Measurements from ENCODE around the gene C16orf90. TPM values are rescaled to one million over a fixed set of nuclear protein-coding genes. Genes with fewer than 3 reads are reported as not detected.
"Not testable (repeated sequence)": the region's sequence is repeated elsewhere in the genome, so short reads cannot be mapped to it uniquely, and the experiment has no call there.

C16orf90 gene
- total RNA-seq, 1 donor from 2014 or later: not detected

DNA sequence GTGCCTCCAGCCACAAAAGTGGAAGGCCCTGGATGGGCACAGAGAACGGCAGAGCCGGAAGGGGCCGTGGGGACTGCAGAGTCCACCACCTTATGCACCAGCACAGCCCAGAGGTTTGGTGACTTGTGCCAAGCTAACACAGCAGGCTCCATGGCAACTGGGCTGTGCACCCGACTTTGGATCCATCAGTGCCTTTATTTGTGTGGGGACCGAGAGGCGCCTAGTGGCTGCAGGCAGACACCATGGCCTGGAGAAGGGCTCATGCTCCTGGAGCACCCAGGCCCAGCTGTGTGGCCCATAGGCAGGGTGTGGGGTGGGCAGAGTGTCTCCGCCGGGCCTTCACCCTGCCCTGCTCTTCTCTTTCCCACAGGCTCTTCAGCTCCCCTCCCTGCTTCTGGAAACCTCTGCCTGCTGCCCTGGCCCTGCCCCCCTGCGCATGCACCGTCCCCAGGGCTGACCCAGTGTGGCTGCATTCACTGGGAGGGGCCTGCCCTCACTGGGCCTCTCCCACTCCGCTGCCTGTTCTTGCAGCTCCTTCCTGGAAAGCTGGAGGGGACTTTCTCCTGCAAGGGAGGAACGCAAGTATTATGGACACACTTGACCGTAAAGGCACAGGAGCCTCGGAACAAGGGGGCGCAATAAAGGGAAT is 10.1 kb downstream of the C16orf90 start:
- no peak for FAIRE-seq
- DNase-seq (ENCODE audit: low spot score in 2 of 2): no peak

GRCh38 chr16:3484318-3485096 is 10.8 kb downstream of the C16orf90 start:
- FAIRE-seq (no peak), DNase-seq (ENCODE audit: low spot score in 2 of 2) (peak in 1 of 2 donors; percentile 56)

- DNase-seq (ENCODE audit: low spot score in 2 of 2) (no peak), FAIRE-seq (no peak)
Observed at GRCh38 chr16:3482659-3483241, 12.5 kb downstream of the C16orf90 start.

DNA sequence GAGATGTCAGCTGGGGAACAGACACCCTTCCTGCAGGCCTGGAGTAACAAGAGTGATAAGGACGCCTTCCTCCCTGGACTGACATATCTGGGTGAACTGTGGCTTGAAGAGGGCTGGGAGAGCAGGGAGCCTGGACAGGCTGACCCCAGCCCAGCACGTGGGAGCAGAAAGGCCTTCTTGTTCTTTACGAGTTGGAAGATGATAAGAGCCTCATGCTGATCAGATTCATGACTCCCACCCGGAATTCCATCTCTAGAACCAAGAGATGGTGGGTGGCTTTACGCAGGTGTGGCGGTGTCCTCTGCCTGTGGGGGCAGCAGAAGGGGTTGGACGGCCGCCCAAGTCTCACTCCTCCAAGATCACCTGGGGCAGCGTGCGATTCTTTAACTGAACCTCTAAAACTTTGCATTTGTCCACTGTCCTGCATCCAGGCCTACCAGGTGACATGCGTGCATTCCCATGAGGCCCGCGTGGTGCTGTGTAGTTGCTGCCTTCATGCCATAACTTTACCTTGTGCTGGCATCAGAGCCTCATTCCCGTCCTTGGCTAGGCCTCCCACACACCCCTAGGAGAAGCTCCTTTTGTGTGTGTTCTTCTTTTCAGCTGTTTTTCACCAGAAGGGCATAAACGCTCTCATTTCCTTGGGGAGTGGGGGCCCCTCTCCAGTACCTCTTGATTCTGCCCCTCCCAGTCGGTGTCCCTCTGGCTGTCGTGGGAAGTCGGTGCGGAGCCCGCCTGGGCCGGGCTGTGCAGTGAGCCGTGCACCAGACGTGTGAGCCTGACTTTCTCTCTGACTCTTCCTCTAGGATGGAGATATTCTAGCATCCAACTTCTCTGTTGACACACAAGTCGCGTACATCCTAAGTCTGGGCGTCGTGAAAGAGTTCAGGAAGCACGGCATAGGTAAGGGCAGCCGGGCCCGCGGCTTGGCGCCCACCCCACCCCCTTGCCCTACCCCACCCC is 13.3 kb downstream of the C16orf90 start:
- no peak for DNase-seq (ENCODE audit: low spot score in 2 of 2)
- FAIRE-seq: no peak

- no peak for DNase-seq (ENCODE audit: low spot score in 2 of 2)
- FAIRE-seq: no peak
Observed at GRCh38 chr16:3480901-3481695, 14.2 kb downstream of the C16orf90 start.

DNA sequence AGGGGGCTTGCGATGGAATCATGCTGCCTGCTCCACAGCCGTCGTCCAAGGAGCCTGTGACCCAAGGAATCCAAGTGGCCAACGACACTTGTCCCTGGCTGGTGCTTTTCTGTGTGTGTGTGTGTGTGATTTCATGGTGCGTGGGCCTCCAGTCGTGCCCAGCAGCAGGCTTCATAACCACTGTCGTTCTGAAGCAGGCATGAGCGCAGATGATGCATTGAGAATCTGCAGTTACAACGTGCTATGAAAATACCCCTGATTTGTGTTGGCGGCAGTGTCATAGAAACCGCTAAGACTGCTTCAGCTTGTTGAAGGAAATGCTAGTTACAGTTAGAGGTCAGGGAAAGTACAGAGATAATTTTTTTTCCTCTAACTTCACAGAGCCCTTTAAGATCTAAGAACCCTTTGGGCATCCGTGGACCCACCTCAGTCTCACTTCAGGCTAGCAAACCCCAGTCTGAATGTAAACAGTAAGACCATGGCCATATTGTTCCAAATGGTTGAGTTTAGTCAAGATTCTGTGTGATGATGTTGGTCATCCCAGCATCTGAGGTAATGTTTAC is 15.6 kb downstream of the C16orf90 start:
- FAIRE-seq (no peak), DNase-seq (ENCODE audit: low spot score in 2 of 2) (no peak)

GRCh38 chr16:3478242-3478925 is 16.9 kb downstream of the C16orf90 start:
- DNase-seq (ENCODE audit: low spot score in 2 of 2): no peak
- no peak for FAIRE-seq

DNA sequence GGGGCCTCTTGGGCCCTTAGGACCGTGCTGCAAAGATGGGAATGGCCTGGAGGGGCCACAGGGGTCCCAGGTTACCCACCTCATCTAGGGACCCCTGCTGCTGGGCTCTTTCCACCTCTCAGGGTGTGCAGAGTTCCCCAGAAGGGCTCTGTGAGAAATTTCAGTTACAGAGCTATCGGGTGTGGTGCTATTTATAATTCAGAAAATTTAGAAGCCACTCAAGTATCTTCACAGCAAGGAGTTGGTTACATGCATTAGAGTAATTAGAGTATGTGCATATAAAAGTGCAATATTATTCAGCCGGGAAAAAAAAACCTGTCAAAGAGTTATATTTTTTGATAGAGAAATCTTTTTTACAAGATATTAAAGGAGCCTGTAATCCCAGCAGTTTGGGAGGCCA is 18.9 kb downstream of the C16orf90 start:
- FAIRE-seq (no peak), DNase-seq (ENCODE audit: low spot score in 2 of 2) (no peak)

DNA sequence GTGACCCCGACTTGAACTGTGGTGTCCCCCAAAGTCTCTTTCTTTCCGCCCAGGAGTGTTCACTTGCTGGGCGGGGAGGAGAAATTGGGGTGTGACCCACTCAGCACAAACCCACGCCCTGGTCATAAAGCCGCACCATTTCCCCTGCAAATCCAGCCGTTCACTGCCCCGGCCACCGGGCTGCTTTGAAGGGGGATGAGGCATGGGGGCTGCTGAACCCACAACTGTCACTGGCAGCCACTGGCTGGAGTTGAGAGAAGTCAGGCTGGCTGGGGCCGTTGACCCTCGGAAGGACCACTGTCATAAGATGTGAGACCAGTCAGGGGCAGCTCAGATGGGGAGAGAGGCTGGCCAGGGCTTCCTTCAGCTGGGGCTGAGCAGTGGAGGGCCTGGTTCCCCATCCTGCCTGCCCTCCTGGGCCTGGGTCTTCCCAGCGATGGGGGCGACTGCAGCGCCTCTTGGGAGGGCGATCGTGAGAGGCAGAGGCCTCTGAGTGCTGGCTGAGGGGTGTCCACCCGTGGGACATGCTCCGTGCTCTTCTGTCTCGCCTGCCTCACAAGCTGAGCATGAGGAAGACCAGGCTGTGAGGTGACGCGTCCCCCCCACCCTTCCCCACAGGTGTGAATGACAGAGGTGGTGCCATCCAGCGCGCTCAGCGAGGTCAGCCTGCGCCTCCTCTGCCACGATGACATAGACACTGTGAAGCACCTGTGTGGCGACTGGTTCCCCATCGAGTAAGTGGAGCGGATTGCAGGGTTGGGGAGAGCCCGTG is 19.5 kb downstream of the C16orf90 start:
- FAIRE-seq: no peak

DNA sequence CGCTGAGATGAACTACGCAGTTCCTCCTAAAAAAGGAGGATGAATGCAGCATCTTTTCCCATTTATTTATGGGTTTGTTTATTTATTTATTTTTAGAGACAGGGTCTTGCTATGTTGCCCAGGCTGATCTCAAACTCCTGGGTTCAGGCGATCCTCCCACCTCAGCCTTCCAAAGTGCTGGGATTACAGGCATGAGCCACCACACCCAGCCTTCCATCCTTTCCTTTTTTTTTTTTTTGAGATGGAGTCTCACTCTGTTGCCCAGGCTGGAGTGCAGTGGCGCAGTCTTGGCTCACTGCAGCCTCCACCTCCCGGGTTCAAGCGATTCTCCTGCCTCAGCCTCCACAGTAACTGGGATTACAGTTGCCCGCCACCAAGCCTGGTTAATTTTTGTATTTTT is 20.4 kb downstream of the C16orf90 start:
- DNase-seq (ENCODE audit: low spot score in 2 of 2); FAIRE-seq: not testable (repeated sequence)

More for the DNA sequence above, 19.5 kb downstream of the C16orf90 start:
- no peak for DNase-seq (ENCODE audit: low spot score in 2 of 2)

DNA sequence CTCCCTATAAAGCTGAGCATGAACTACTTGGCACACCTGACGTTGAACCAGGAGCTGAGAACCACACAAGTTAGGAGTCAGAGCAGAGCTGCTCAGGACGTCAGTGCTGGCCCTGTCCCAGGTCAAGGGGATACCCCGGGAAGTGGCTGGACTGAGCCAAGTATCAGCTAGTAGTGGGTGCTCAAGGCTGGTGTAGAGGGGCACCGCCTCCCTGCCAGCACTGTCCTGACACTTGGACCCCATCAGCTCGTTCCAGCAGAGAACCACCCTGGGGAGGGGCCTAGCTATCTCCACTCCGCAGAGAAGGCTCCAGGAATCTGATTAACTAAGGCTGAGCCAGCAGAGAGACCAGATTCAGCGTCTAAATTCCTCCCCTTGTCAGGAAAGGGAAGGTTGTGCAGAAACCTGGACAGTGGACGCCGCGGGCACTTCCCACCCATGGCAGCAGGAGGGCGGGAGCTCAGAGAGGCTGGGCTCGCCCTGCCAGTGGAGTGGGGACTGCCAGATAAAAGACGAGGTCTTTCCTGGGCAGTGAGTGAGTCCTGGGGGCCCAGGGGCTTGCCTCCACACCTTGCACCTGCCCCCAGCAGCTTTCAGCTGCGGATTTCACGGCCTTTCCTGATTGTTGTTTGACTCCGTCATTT is 21.0 kb downstream of the C16orf90 start:
- DNase-seq (ENCODE audit: low spot score in 2 of 2) (no peak), FAIRE-seq (no peak)

GRCh38 chr16:3473596-3473943 is 21.7 kb downstream of the C16orf90 start:
- not testable (repeated sequence) for FAIRE-seq; DNase-seq (ENCODE audit: low spot score in 2 of 2)

DNA sequence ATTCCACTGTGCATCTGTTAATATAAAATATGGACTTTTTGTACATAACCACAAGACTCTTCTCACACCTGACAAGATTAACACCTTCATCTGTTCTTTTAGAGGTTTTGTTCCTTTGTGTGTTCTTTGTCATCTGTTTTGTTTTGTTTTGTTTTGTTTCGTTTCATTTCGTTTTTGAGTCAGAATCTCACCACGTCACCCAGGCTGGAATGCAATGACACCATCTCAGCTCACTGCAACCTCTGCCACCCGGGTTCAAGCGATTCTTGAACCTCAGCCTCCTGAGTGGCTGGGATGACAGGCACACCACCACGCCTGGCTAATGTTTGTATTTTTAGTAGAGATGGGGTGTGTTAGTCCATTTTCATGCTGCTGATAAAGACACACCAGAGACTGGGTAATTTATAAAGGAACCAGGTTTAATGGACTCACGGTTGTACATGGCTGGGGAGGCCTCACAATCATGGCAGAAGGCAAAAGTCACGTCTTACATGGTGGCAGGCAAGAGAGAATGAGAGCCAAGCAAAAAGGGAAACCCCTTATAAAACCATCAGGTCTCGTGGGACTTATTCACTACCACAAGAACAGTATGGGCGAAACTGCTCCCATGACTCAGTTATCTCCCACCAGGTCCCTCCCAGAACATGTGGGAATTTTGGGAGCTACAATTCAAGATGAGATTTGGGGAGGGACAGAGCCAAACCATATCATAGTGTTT is 22.3 kb downstream of the C16orf90 start:
- FAIRE-seq (no peak), DNase-seq (ENCODE audit: low spot score in 2 of 2) (no peak)

DNA sequence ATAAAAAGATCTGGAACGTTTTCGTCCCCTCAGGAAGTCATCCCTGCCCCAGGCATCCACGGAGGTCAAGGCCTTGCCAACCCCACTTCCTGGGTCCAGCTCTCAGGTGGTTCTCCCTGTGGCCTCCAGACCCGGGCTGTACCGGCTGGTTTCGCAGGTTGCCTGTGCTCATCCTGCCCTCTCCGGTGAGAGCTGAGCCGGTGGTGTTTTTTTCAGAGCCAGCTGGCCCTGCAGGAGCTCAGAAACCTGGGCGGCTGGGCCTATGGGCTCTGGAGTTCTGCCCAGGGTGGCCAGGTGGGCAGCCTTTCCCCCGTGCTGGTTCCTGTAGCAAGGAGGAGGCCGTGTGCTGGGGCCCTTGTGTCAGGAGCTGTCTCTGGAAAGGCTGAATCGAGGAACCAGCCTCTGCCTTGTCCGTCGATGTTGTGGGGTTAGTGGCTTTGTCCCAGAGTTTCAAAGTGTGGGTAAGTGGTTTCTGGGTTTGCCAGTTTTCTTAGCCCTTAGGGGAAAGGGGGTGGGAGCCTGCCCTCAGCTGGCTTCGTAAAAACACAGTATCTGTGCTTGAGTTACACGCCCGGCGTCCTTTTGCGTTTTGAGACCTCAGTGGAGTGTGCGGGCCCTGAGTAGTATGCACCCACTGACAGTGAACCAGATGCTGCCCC is 23.6 kb downstream of the C16orf90 start:
- DNase-seq (ENCODE audit: low spot score in 2 of 2) (no peak), FAIRE-seq (no peak)

GRCh38 chr16:3470723-3471122 is 24.6 kb downstream of the C16orf90 start:
- DNase-seq (ENCODE audit: low spot score in 2 of 2) (no peak), FAIRE-seq (no peak)

- FAIRE-seq (no peak), DNase-seq (ENCODE audit: low spot score in 2 of 2) (no peak)
Observed at GRCh38 chr16:3469736-3470135, 25.6 kb downstream of the C16orf90 start.

All from frontal cortex (tissue), 4 donors.